ENCODE measurements around the gene DNER. TPM values are rescaled to one million over a fixed set of nuclear protein-coding genes. Genes with fewer than 3 reads are reported as not detected.

DNER gene
- total and polyA plus RNA-seq, 2 of the 4 experiments (the other 2 are of a cell fraction) = under 0.01 to 0.14 TPM

- Histone ChIP-seq H3K4me3 (ENCODE audit: insufficient read depth, low read depth, low read length) (no peak overlapping the region), H3K27me3 (ENCODE audit: control insufficient read depth, insufficient read depth, low read length) (no peaks in the 10 kb centered on the region), H2AFZ (replicated peaks; ENCODE audit: low read length, poor library complexity) (no peak overlapping the region), H2BK15ac (ENCODE audit: low read depth, low read length) (no peak overlapping the region), H3K4ac (ENCODE audit: low read depth, low read length) (no peak overlapping the region), H3K18ac (ENCODE audit: low read depth, low read length) (no peak overlapping the region), H3K14ac (replicated peaks; ENCODE audit: low read depth, low read length) (no peak overlapping the region), H2BK5ac (ENCODE audit: low read depth, low read length, poor library complexity, severe bottlenecking) (no peak overlapping the region), H2BK20ac (ENCODE audit: low read depth, low read length) (no peak overlapping the region), H3K27ac (ENCODE audit: insufficient read depth, low read length) (no peak overlapping the region), H3K79me1 (ENCODE audit: low read depth in 1 of 2, low read length in 2 of 2) (no peaks in the 10 kb centered on the region), H3K9me3 (ENCODE audit: control insufficient read depth, insufficient read depth, low read length) (peaks cover 2% of the 10 kb centered on the region; the same call in 1 of the 2 replicates), H4K5ac (ENCODE audit: low read depth, low read length) (no peak overlapping the region), H4K20me1 (ENCODE audit: insufficient read depth, low read length) (no peaks in the 10 kb centered on the region), H2AK9ac (replicated peaks; ENCODE audit: low read depth, low read length, poor library complexity) (no peak overlapping the region), H2AK5ac (ENCODE audit: low read depth, low read length) (no peak overlapping the region), H3K9me1 (ENCODE audit: insufficient read depth, low read length) (no peaks in the 10 kb centered on the region), H3K23ac (ENCODE audit: low read depth, low read length) (no peak overlapping the region), H2BK120ac (ENCODE audit: low read depth, low read length) (no peak overlapping the region), H3K36me3 (ENCODE audit: control insufficient read depth, insufficient read depth, low read length) (no peaks in the 10 kb centered on the region), H3K4me1 (ENCODE audit: control insufficient read depth, insufficient read depth, low read length) (no peaks in the 10 kb centered on the region), H3K9ac (ENCODE audit: low read depth, low read length) (no peak overlapping the region), H4K8ac (ENCODE audit: low read depth in 2 of 2, low read length in 2 of 2) (no peak overlapping the region), H3K56ac (ENCODE audit: extremely low read depth, insufficient read depth, low read length) (no peak overlapping the region), H4K91ac (ENCODE audit: insufficient read depth, low read depth, low read length) (no peak overlapping the region), H3K4me2 (ENCODE audit: low read depth, low read length) (no peak overlapping the region)
- CTCF ChIA-PET = interaction anchor here (0.5 kb wide), 1 partner anchor 1780 kb away, joined by 3 read pairs; no protein-coding TSS in a partner anchor
- WGBS, 2 experiments (ENCODE audit: extremely low coverage in 2 of 2, insufficient read length in 1 of 2) = no CpG with 5 or more reads among the region's 6 CpGs
- no TSS peak for BruUV-seq (replicated peaks)
- POLR2A ChIA-PET (ENCODE audit: unreplicated experiment) = no interaction called here
- intact Hi-C loops (cut with micrococcal nuclease) (no loop called here), dilution Hi-C loops (cut with HindIII; ENCODE audit: low sequenced_read_pairs, unreplicated experiment) (no loop called here), in situ Hi-C loops (cut with MboI; ENCODE audit: low sequenced_read_pairs) (no loop called here)
- no peak for ATAC-seq (ENCODE audit: low read depth)
- TF ChIP-seq BHLHE40 (IDR thresholded peaks at IDR 0.05; ENCODE audit: low read depth, low read length) = no peak
- TF ChIP-seq RAD21 (IDR thresholded peaks at IDR 0.05; ENCODE audit: low read length) = no peak
- no peak for TF ChIP-seq MXI1 (IDR thresholded peaks at IDR 0.05; ENCODE audit: borderline replicate concordance, low read depth, low read length)
- TF ChIP-seq MAFK (IDR thresholded peaks at IDR 0.05; ENCODE audit: low read depth, low read length) = no peak
- TF ChIP-seq POLR2A (IDR thresholded peaks at IDR 0.05; ENCODE audit: low read depth, low read length) = no peak
- TF ChIP-seq MAZ (IDR thresholded peaks at IDR 0.05; ENCODE audit: borderline replicate concordance, low read depth, low read length) = no peak
- TF ChIP-seq ELK1 (IDR thresholded peaks at IDR 0.05; ENCODE audit: borderline replicate concordance, low read depth, low read length) = no peak
- TF ChIP-seq FOS (IDR thresholded peaks at IDR 0.05; ENCODE audit: low read depth, low read length) = no peak
- TF ChIP-seq NFE2L2 (IDR thresholded peaks at IDR 0.05; ENCODE audit: low read depth, low read length) = no peak
- no peak for TF ChIP-seq USF2 (IDR thresholded peaks at IDR 0.05; ENCODE audit: low read depth, low read length)
- no peak for TF ChIP-seq CHD1 (IDR thresholded peaks at IDR 0.05; ENCODE audit: low read depth, low read length)
- TF ChIP-seq SMC3 (IDR thresholded peaks at IDR 0.05; ENCODE audit: low read depth, low read length) = no peak
- TF ChIP-seq RFX5 (IDR thresholded peaks at IDR 0.05; ENCODE audit: low read depth, low read length) = no peak
- DNase-seq = no peak
These were observed 29.3 kb downstream of the DNER start for GRCh38 chr2:229684942-229685562.

Data from IMR-90 (cell line).